MM.1S (cell line): ENCODE data around the gene TRABD2B.

Experiments
- CTCF ChIP-seq: fragments of 300-600 bp; sonication (generic); IDR thresholded peaks from 2 replicates; pipeline ENCODE4 v1.5.1; 2016; ENCODE audit warnings: antibody characterized with exemption, low read length, mixed read lengths
- EZH2 ChIP-seq: fragments of 300-600 bp; sonication (generic); optimal IDR thresholded peaks from 2 replicates; pipeline ENCODE3; 2017; ENCODE audit warnings: low read depth, mild to moderate bottlenecking, antibody characterized with exemption, low read length, mixed read lengths
- EZH2phosphoT487 ChIP-seq: fragments of 300-600 bp; sonication (generic); IDR thresholded peaks from 2 replicates; pipeline ENCODE4 v1.6.1; 2018; ENCODE audit warnings: antibody characterized with exemption, low read length

- TF ChIP-seq CTCF (no peak), EZH2phosphoT487 (no peak), EZH2 (no peak)
These were observed 154.8 kb downstream of the TRABD2B start for GRCh38 chr1:47842228-47842919.
